GM12873 (cell line): ENCODE data around the gene EFHD1.

Experiments used
- CTCF ChIP-seq: IDR thresholded peaks from 2 replicates; pipeline ENCODE4 v1.5.1; 2012; ENCODE audit warnings: low read depth, mild to moderate bottlenecking, moderate library complexity, low read length, control low read depth; ENCODE audit not compliant: insufficient read depth; ENCODE audit errors: missing control alignments

Gene EFHD1

GRCh38 chr2:232687382-232688160, 54.2 kb downstream of the EFHD1 start:
- TF ChIP-seq CTCF: no peak

GRCh38 chr2:232688201-232688600, 54.8 kb downstream of the EFHD1 start:
- no peak for TF ChIP-seq CTCF

GRCh38 chr2:232689152-232689910, 55.9 kb downstream of the EFHD1 start:
- TF ChIP-seq CTCF: no peak

- no peak for TF ChIP-seq CTCF
Observed at GRCh38 chr2:232693344-232693743, 59.9 kb downstream of the EFHD1 start.

- no peak for TF ChIP-seq CTCF
Observed at GRCh38 chr2:232696609-232697058, 63.2 kb downstream of the EFHD1 start.

- TF ChIP-seq CTCF: no peak
Observed at GRCh38 chr2:232697059-232697806, 63.8 kb downstream of the EFHD1 start, which contains the start of gene GIGYF2. Gene GIGYF2 (plus strand): TSS chr2:232697331. CDS start chr2:232735198, 37,867 bp downstream.

- TF ChIP-seq CTCF: no peak
Observed at GRCh38 chr2:232697807-232698110, 64.4 kb downstream of the EFHD1 start.
